Esophagus muscularis mucosa (tissue), 4 donors: Measurements from ENCODE around the gene ZNF469. TPM values are rescaled to one million over a fixed set of nuclear protein-coding genes. Genes with fewer than 3 reads are reported as not detected.

Experiments used
- DNase-seq: peaks from one replicate; pipeline ENCODE4 v3.0.0-alpha.2; 2017; ENCODE audit errors: extremely low spot score
- H3K27ac ChIP-seq, 4 donors: fragments of 200-600 bp; sonication (generic); replicated peaks in 1 of 4; 1 replicate in 3 of 4; 2 replicates in 1 of 4; pipeline ENCODE4 v1.5.1; 2016 to 2019; ENCODE audit warnings: mild to moderate bottlenecking in 1 of 4
- H3K27me3 ChIP-seq, 4 donors: fragments of 200-600 bp; sonication (generic); one replicate each; pipeline versions ENCODE4 v1.5.1 to v1.6.0; 2016 to 2019
- H3K36me3 ChIP-seq, 4 donors: fragments of 200-600 bp; sonication (generic); one replicate each; pipeline ENCODE4 v1.5.1; 2016 to 2019
- H3K4me1 ChIP-seq, 4 donors: fragments of 200-600 bp; sonication (generic); one replicate each; pipeline ENCODE4 v1.5.1; 2016 to 2019
- H3K4me3 ChIP-seq, 4 donors: fragments of 200-600 bp; sonication (generic); 1 replicate in 2 of 4; 2 replicates in 2 of 4; pipeline ENCODE4 v1.5.1; 2016 to 2019; ENCODE audit warnings: mild to moderate bottlenecking in 4 of 4, moderate library complexity in 1 of 4
- H3K9me3 ChIP-seq, 4 donors: fragments of 200-600 bp; sonication (generic); 1 replicate in 3 of 4; 2 replicates in 1 of 4; pipeline ENCODE4 v1.5.1; 2016 to 2019
- EP300 ChIP-seq: sonication (generic); formaldehyde crosslinking; IDR thresholded peaks from one replicate; pipeline ENCODE4 v1.6.1; 2017; ENCODE audit warnings: antibody characterized with exemption
- POLR2A ChIP-seq: fragments of 450-650 bp; IDR thresholded peaks from one replicate; pipeline ENCODE4 v1.6.1; 2017; ENCODE audit warnings: antibody characterized with exemption, moderate library complexity, mild to moderate bottlenecking, low read depth
- POLR2AphosphoS5 ChIP-seq, 2 donors: sonication (generic); formaldehyde crosslinking; IDR thresholded peaks; one replicate each; pipeline ENCODE4 v1.6.1; 2017; ENCODE audit warnings: antibody characterized with exemption in 2 of 2
- WGBS: methylation state at CpG from one replicate; pipeline ENCODE4 v1.1.5; 2018; 5-methylcytosine and 5-hydroxymethylcytosine counted together
- intact Hi-C: fragments of 100-400 bp; cut with DNase I; formaldehyde crosslinking; loops from one replicate; pipeline ENCODE4 v1.15.1; 2023
- total RNA-seq, 4 donors: library from RNA; depleted of rRNA; stranded (reverse); fragments of >200 nt; gene quantifications; one replicate each; pipeline versions ENCODE4 v1.1.0 to v1.2.1, GENCODE V29; 2016
- TF ChIP-seq, protein P1 (sequence below), 3 experiments: fragments of 200-600 bp in 2 of 3; fragments of 450-650 bp in 1 of 3; sonication (generic) in 2 of 3; IDR thresholded peaks; one replicate each; pipeline ENCODE4 v1.5.1; 2017 to 2019; ENCODE audit warnings: antibody characterized with exemption in 3 of 3, mild to moderate bottlenecking in 2 of 3, moderate library complexity in 1 of 3

The ZNF469 gene
- total RNA-seq, 4 donors from 2014 or later = 1.2 to 3.7 (median 2.2) TPM

GRCh38 chr16:88432174-88432573 is 49.4 kb downstream of the ZNF469 start:
- Histone ChIP-seq H3K9me3 (no peaks in the 10 kb centered on the region), H3K27ac (no peak overlapping the region), H3K4me1 (peaks cover 17 to 28% (median 25%) of the 10 kb centered on the region in 4 donors), H3K27me3 (peaks cover 0 to 81% (median 6%) of the 10 kb centered on the region in 4 donors), H3K4me3 (no peak overlapping the region), H3K36me3 (no peaks in the 10 kb centered on the region)
- intact Hi-C loops = loop anchor here (10.0 kb wide), 1 partner anchor 447 kb away; no protein-coding TSS in a partner anchor
- TF ChIP-seq EP300 (no peak), POLR2AphosphoS5 (IDR thresholded peaks at IDR 0.05) (no peak), POLR2A (no peak)
- TF ChIP-seq, protein P1, sequence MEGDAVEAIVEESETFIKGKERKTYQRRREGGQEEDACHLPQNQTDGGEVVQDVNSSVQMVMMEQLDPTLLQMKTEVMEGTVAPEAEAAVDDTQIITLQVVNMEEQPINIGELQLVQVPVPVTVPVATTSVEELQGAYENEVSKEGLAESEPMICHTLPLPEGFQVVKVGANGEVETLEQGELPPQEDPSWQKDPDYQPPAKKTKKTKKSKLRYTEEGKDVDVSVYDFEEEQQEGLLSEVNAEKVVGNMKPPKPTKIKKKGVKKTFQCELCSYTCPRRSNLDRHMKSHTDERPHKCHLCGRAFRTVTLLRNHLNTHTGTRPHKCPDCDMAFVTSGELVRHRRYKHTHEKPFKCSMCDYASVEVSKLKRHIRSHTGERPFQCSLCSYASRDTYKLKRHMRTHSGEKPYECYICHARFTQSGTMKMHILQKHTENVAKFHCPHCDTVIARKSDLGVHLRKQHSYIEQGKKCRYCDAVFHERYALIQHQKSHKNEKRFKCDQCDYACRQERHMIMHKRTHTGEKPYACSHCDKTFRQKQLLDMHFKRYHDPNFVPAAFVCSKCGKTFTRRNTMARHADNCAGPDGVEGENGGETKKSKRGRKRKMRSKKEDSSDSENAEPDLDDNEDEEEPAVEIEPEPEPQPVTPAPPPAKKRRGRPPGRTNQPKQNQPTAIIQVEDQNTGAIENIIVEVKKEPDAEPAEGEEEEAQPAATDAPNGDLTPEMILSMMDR (IDR thresholded peaks at IDR 0.05) = no peak
- no peak for DNase-seq
- WGBS = 93% methylated on average over 22 of the region's 22 CpGs

Other genes starting within 250 kb of the ZNF469 start
- 1 to 10 TPM in 2 of 4 donors, under 1 TPM in 2; 0.42 to 1.4 (median 1.0) TPM for gene ZFPM1, start 70.3 kb downstream of the ZNF469 start, total RNA-seq
- gene ZC3H18, start 187.4 kb downstream of the ZNF469 start, total RNA-seq = 10 to 100 TPM; 15.9 to 29.1 (median 26.6) TPM